ENCODE data around the gene TRABD2B. TPM values are rescaled to one million over a fixed set of nuclear protein-coding genes. Genes with fewer than 3 reads are reported as not detected.

Gene TRABD2B
- polyA plus RNA-seq, 1 of the 3 experiments (the other 2 are of a cell fraction): 0.03 TPM

DNA sequence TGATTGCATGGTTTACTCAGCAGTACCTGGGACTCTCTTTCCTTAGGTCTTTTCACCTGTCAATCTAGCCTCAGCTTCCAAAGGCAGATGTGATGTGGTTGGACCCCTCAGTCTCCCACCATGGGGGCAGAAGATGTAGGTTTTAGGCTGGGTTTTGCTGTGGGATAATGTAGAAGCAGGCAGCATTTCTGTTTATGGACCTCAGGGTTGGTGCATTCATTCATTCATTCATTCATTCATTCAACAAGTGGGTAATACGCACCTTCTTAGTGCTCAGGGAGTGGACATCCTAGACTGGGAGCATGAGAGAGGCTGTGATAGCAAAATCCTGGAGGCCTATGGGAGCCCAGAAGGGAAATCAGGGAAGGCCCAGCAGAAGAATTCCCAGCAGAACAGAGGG is 209.6 kb downstream of the TRABD2B start:
- TF ChIP-seq CHD2 (IDR thresholded peaks at IDR 0.05; ENCODE audit: low read length, partially characterized antibody): no peak
- TF ChIP-seq SMC3 (IDR thresholded peaks at IDR 0.05; ENCODE audit: low read depth, low read length): no peak
- no peak for TF ChIP-seq REST (IDR thresholded peaks at IDR 0.05; ENCODE audit: low read depth, low read length)
- TF ChIP-seq, protein P1, sequence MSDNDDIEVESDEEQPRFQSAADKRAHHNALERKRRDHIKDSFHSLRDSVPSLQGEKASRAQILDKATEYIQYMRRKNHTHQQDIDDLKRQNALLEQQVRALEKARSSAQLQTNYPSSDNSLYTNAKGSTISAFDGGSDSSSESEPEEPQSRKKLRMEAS (IDR thresholded peaks at IDR 0.05; ENCODE audit: low read depth): no peak
- TF ChIP-seq, protein P2, sequence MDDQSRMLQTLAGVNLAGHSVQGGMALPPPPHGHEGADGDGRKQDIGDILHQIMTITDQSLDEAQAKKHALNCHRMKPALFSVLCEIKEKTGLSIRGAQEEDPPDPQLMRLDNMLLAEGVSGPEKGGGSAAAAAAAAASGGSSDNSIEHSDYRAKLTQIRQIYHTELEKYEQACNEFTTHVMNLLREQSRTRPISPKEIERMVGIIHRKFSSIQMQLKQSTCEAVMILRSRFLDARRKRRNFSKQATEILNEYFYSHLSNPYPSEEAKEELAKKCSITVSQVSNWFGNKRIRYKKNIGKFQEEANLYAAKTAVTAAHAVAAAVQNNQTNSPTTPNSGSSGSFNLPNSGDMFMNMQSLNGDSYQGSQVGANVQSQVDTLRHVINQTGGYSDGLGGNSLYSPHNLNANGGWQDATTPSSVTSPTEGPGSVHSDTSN (IDR thresholded peaks at IDR 0.05): no peak
- no peak for TF ChIP-seq NRF1 (IDR thresholded peaks at IDR 0.05; ENCODE audit: low read depth, low read length)
- TF ChIP-seq JUND (IDR thresholded peaks at IDR 0.05): no peak
- no peak for TF ChIP-seq ELF1 (IDR thresholded peaks at IDR 0.05)
- TF ChIP-seq FOXM1 (IDR thresholded peaks at IDR 0.05; ENCODE audit: low read depth): no peak
- TF ChIP-seq RFX5 (IDR thresholded peaks at IDR 0.05; ENCODE audit: low read length): no peak
- TF ChIP-seq, protein P3, sequence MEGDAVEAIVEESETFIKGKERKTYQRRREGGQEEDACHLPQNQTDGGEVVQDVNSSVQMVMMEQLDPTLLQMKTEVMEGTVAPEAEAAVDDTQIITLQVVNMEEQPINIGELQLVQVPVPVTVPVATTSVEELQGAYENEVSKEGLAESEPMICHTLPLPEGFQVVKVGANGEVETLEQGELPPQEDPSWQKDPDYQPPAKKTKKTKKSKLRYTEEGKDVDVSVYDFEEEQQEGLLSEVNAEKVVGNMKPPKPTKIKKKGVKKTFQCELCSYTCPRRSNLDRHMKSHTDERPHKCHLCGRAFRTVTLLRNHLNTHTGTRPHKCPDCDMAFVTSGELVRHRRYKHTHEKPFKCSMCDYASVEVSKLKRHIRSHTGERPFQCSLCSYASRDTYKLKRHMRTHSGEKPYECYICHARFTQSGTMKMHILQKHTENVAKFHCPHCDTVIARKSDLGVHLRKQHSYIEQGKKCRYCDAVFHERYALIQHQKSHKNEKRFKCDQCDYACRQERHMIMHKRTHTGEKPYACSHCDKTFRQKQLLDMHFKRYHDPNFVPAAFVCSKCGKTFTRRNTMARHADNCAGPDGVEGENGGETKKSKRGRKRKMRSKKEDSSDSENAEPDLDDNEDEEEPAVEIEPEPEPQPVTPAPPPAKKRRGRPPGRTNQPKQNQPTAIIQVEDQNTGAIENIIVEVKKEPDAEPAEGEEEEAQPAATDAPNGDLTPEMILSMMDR (IDR thresholded peaks at IDR 0.05): no peak
- H3K36me3 ChIP-seq (replicated peaks in 1 of 2; ENCODE audit: control insufficient read depth in 1 of 2, insufficient read depth in 2 of 2, low read length in 1 of 2): no peaks in the 10 kb centered on the region
- no peak overlapping the region for H3K27ac ChIP-seq (ENCODE audit: low read depth in 2 of 2, low read length in 1 of 2)
- H3K79me2 ChIP-seq (ENCODE audit: insufficient read depth): no peaks in the 10 kb centered on the region
- H3K4me3 ChIP-seq (ENCODE audit: low read depth in 2 of 2, low read length in 1 of 2): no peak overlapping the region
- POLR2A ChIA-PET: no interaction called here
- H4K20me1 ChIP-seq (ENCODE audit: insufficient read depth): no peaks in the 10 kb centered on the region
- H2AFZ ChIP-seq (ENCODE audit: low read depth): no peak overlapping the region
- no peaks in the 10 kb centered on the region for H3K4me1 ChIP-seq (ENCODE audit: control insufficient read depth in 1 of 2, insufficient read depth in 2 of 2, low read depth in 1 of 2, low read length in 1 of 2)
- no peak overlapping the region for H3K9ac ChIP-seq
- CTCF ChIA-PET: interaction anchor here (1.3 to 4.6 kb wide), 3 partner anchors 12 to 274 kb away, joined by 5 to 25 read pairs (median 10); partner anchors contain the start of gene TRABD2B
- no peaks in the 10 kb centered on the region for H3K27me3 ChIP-seq (ENCODE audit: insufficient read depth)
- H3K4me2 ChIP-seq: no peak overlapping the region
- H3F3A ChIP-seq (replicated peaks; ENCODE audit: insufficient read depth): no peaks in the 10 kb centered on the region
- no peaks in the 10 kb centered on the region for H3K9me3 ChIP-seq
- no peaks in the 10 kb centered on the region for H3K9me2 ChIP-seq
- DNase-seq: no peak
- 77% methylated on average over 1 of the region's 1 CpG for WGBS (ENCODE audit: low lambda C conversion rate)

DNA sequence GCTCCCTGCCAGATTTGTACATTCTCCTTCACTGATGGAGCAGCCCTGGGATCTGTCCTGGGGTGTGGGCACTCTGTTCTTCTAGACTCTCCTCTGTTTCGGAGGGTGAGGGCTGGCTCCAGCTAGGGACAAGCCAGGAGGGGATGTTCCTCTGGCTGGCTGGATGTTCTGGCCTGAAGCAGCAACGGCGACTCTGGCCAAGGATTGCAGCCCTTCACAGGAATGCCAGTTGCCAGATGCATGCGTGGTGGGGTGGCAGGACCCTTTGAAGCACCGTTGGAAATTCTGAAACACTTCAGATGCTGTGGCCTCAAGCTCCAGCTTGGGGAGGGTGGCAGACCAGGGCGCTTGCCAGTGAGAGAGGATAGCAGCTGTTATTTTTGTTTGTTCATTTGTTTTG is 210.9 kb downstream of the TRABD2B start:
- Histone ChIP-seq H3K9ac (no peak overlapping the region), H3K9me2 (no peaks in the 10 kb centered on the region), H3K27ac (ENCODE audit: low read depth in 2 of 2, low read length in 1 of 2) (no peak overlapping the region), H3K4me2 (no peak overlapping the region), H3F3A (replicated peaks; ENCODE audit: insufficient read depth) (no peaks in the 10 kb centered on the region), H3K36me3 (replicated peaks in 1 of 2; ENCODE audit: control insufficient read depth in 1 of 2, insufficient read depth in 2 of 2, low read length in 1 of 2) (no peaks in the 10 kb centered on the region), H3K4me3 (ENCODE audit: low read depth in 2 of 2, low read length in 1 of 2) (no peak overlapping the region), H3K27me3 (ENCODE audit: insufficient read depth) (no peaks in the 10 kb centered on the region), H3K9me3 (no peaks in the 10 kb centered on the region), H3K79me2 (ENCODE audit: insufficient read depth) (no peaks in the 10 kb centered on the region), H2AFZ (ENCODE audit: low read depth) (no peak overlapping the region), H4K20me1 (ENCODE audit: insufficient read depth) (no peaks in the 10 kb centered on the region), H3K4me1 (ENCODE audit: control insufficient read depth in 1 of 2, insufficient read depth in 2 of 2, low read depth in 1 of 2, low read length in 1 of 2) (no peaks in the 10 kb centered on the region)
- 44% methylated on average over 4 of the region's 6 CpGs for WGBS (ENCODE audit: low lambda C conversion rate)
- DNase-seq: no peak
- ChIA-PET CTCF (interaction anchor here (0.6 to 4.6 kb wide), 18 partner anchors 9 to 460 kb away, joined by 3 to 25 read pairs (median 4); no protein-coding TSS in a partner anchor), POLR2A (no interaction called here)
- TF ChIP-seq FOSL2 (IDR thresholded peaks at IDR 0.05; ENCODE audit: borderline replicate concordance, low read depth) (no peak), NRF1 (IDR thresholded peaks at IDR 0.05; ENCODE audit: low read depth, low read length) (no peak), FOXJ3 (CRISPR knock-in tag; IDR thresholded peaks at IDR 0.05) (no peak), FOXM1 (IDR thresholded peaks at IDR 0.05; ENCODE audit: low read depth) (no peak), TCF12 (IDR thresholded peaks at IDR 0.05) (no peak), USF2 (IDR thresholded peaks at IDR 0.05; ENCODE audit: borderline replicate concordance, low read depth, low read length) (no peak), TEAD4 (IDR thresholded peaks at IDR 0.05; ENCODE audit: borderline replicate concordance, insufficient read depth) (no peak), TAF1 (IDR thresholded peaks at IDR 0.05; ENCODE audit: borderline replicate concordance, low read depth, low read length) (no peak), MEF2A (IDR thresholded peaks at IDR 0.05; ENCODE audit: borderline replicate concordance, low read depth) (no peak)
- TF ChIP-seq, protein P4, sequence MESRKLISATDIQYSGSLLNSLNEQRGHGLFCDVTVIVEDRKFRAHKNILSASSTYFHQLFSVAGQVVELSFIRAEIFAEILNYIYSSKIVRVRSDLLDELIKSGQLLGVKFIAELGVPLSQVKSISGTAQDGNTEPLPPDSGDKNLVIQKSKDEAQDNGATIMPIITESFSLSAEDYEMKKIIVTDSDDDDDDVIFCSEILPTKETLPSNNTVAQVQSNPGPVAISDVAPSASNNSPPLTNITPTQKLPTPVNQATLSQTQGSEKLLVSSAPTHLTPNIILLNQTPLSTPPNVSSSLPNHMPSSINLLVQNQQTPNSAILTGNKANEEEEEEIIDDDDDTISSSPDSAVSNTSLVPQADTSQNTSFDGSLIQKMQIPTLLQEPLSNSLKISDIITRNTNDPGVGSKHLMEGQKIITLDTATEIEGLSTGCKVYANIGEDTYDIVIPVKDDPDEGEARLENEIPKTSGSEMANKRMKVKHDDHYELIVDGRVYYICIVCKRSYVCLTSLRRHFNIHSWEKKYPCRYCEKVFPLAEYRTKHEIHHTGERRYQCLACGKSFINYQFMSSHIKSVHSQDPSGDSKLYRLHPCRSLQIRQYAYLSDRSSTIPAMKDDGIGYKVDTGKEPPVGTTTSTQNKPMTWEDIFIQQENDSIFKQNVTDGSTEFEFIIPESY (IDR thresholded peaks at IDR 0.05; ENCODE audit: borderline replicate concordance, low read depth): no peak

All from SK-N-SH (cell line).